ENCODE results near the gene CCL28. TPM values are rescaled to one million over a fixed set of nuclear protein-coding genes. Genes with fewer than 3 reads are reported as not detected.
A peak's percentile ranks its signal among the peaks of the same experiment; 100 is the strongest.
"Not testable (repeated sequence)": the region's sequence is repeated elsewhere in the genome, so short reads cannot be mapped to it uniquely, and the experiment has no call there.

CCL28 gene
- total RNA-seq, 6 experiments from 2014 or later = 0.05 TPM; not detected in 5

DNA sequence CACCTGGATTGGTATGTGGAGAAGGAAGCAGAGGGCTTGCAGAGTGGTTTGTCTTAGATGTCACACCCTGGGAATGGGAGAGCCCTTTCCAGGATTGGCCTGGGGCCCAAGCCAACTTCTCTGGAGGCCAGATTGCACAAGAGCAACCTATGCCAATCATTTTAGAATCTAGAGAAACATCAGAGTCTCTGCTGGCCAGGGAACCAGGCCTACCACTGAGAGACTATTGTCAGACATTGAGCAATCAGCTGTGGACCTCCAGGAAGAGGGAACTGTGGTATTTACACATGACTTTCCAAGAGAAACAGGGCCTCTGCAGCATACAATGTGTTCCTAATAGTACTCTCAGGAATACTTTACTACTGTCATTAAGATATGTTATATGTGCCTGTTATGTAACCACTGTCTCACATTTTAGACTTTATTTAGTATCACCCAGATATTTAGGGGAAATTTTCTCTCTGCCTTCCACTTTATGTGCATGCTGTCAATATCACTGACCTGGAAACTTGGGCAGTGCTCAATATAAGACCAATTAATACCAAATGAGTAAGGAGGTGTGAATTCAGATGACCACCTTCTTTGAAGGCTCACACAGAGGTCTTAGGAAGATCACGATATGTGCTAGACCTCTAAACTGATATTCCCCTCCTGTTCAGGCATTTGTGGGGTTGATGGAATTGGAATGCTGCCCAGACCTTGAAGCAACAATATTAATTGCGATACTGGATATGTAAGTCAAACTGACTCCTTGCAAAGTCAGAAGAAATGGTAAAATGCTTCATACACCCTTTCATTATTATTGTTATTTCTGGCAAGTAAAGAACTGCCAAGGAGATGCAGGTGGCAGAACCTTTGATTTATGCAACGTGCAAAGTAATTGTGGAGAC, 20.5 kb upstream of the CCL28 start:
- Mint-ChIP-seq H3K4me3 (no peak overlapping the region), H3K4me1 (ENCODE audit: low read depth) (peaks cover 23% of the 10 kb centered on the region), H3K9me3 (no peaks in the 10 kb centered on the region), H3K27ac (no peak overlapping the region), H3K27me3 (ENCODE audit: insufficient read depth) (peaks cover 2% of the 10 kb centered on the region; the same call in 1 of the 2 replicates), H3K36me3 (ENCODE audit: low read depth) (no peaks in the 10 kb centered on the region)
- TF ChIP-seq, protein P1, sequence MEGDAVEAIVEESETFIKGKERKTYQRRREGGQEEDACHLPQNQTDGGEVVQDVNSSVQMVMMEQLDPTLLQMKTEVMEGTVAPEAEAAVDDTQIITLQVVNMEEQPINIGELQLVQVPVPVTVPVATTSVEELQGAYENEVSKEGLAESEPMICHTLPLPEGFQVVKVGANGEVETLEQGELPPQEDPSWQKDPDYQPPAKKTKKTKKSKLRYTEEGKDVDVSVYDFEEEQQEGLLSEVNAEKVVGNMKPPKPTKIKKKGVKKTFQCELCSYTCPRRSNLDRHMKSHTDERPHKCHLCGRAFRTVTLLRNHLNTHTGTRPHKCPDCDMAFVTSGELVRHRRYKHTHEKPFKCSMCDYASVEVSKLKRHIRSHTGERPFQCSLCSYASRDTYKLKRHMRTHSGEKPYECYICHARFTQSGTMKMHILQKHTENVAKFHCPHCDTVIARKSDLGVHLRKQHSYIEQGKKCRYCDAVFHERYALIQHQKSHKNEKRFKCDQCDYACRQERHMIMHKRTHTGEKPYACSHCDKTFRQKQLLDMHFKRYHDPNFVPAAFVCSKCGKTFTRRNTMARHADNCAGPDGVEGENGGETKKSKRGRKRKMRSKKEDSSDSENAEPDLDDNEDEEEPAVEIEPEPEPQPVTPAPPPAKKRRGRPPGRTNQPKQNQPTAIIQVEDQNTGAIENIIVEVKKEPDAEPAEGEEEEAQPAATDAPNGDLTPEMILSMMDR (IDR thresholded peaks at IDR 0.05) = no peak
- DNase-seq = peak; percentile 23

GRCh38 chr5:43429706-43430105, 17.5 kb upstream of the CCL28 start:
- no peak for DNase-seq
- Mint-ChIP-seq H3K4me3 (no peak overlapping the region), H3K27me3 (ENCODE audit: insufficient read depth) (peaks cover 2% of the 10 kb centered on the region; the same call in 1 of the 2 replicates), H3K4me1 (ENCODE audit: low read depth) (peaks cover 50% of the 10 kb centered on the region), H3K27ac (no peak overlapping the region), H3K36me3 (ENCODE audit: low read depth) (no peaks in the 10 kb centered on the region), H3K9me3 (no peaks in the 10 kb centered on the region)
- TF ChIP-seq, protein P1 (IDR thresholded peaks at IDR 0.05) = no peak

- peaks cover 2% of the 10 kb centered on the region; the same call in 1 of the 2 replicates for H3K27me3 Mint-ChIP-seq (ENCODE audit: insufficient read depth)
- H3K9me3 Mint-ChIP-seq = no peaks in the 10 kb centered on the region
- no peaks in the 10 kb centered on the region for H3K36me3 Mint-ChIP-seq (ENCODE audit: low read depth)
- peaks cover 50% of the 10 kb centered on the region for H3K4me1 Mint-ChIP-seq (ENCODE audit: low read depth)
- H3K27ac Mint-ChIP-seq = no peak overlapping the region
- TF ChIP-seq, protein P1 (IDR thresholded peaks at IDR 0.05) = no peak
- no peak overlapping the region for H3K4me3 Mint-ChIP-seq
- DNase-seq = no peak
These were observed 16.8 kb upstream of the CCL28 start for GRCh38 chr5:43429016-43429415.

- TF ChIP-seq, protein P1 (IDR thresholded peaks at IDR 0.05) = no peak
- peaks cover 2% of the 10 kb centered on the region; the same call in 1 of the 2 replicates for H3K27me3 Mint-ChIP-seq (ENCODE audit: insufficient read depth)
- no peak overlapping the region for H3K27ac Mint-ChIP-seq
- no peak for DNase-seq
- H3K4me3 Mint-ChIP-seq = no peak overlapping the region
- H3K4me1 Mint-ChIP-seq (ENCODE audit: low read depth) = peaks cover 43% of the 10 kb centered on the region
- no peaks in the 10 kb centered on the region for H3K9me3 Mint-ChIP-seq
- H3K36me3 Mint-ChIP-seq (ENCODE audit: low read depth) = no peaks in the 10 kb centered on the region
These were observed 15.1 kb upstream of the CCL28 start for GRCh38 chr5:43427306-43427705.

GRCh38 chr5:43425983-43426382, 13.8 kb upstream of the CCL28 start:
- Mint-ChIP-seq H3K9me3 (no peaks in the 10 kb centered on the region), H3K27me3 (ENCODE audit: insufficient read depth) (peaks cover 2% of the 10 kb centered on the region; the same call in 1 of the 2 replicates), H3K27ac (peak overlapping the region; percentile 76), H3K36me3 (ENCODE audit: low read depth) (no peaks in the 10 kb centered on the region), H3K4me3 (no peak overlapping the region), H3K4me1 (ENCODE audit: low read depth) (peaks cover 49% of the 10 kb centered on the region)
- TF ChIP-seq, protein P1 (IDR thresholded peaks at IDR 0.05) = no peak
- peak; percentile 84 for DNase-seq

DNA sequence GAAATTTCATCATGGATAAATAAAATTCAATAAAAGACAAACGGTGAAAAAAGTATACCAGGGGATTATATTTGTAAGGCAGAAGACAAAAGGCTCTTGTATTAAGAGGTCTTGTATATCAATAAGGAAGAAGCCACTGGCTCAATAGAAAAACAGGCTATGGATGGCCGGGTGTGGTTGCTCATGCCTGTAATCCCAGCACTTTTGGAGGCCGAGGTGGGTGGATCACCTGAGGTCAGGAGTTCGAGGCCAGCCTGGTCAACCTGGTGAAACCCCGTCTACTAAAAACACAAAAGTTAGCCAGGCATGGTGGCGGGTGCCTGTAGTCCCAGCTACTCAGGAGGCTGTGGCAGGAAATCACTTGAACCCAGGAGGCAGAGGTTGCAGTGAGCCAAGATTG, 10.9 kb upstream of the CCL28 start:
- H3K36me3 Mint-ChIP-seq (ENCODE audit: low read depth); DNase-seq; H3K27me3 Mint-ChIP-seq (ENCODE audit: insufficient read depth); H3K4me3 Mint-ChIP-seq; H3K9me3 Mint-ChIP-seq; H3K27ac Mint-ChIP-seq: not testable (repeated sequence)
- H3K4me1 Mint-ChIP-seq (ENCODE audit: low read depth) = peaks cover 39% of the 10 kb centered on the region

Measured in HFFc6 (cell line).